Activated T-cell treated with anti-CD3 and anti-CD28 coated beads, Interleukin-2, amount 50 U/mL, for 48 hours (primary cell): ENCODE results near the gene ZNF101.

ENCODE experiments used
- DNase-seq, 2 experiments: peaks; one replicate each; pipeline ENCODE4 v3.0.0-alpha.2; 2020

The ZNF101 gene

GRCh38 chr19:19642506-19643157 is 26.0 kb upstream of the ZNF101 start:
- DNase-seq: peak; percentile 66 to 68

- peak; percentile 89 to 91 for DNase-seq
Observed at GRCh38 chr19:19643158-19644053, 25.2 kb upstream of the ZNF101 start, which contains the start of gene GMIP. TSS of gene GMIP (minus strand) at chr19:19643657. CDS start at chr19:19643529, 128 bp downstream.

GRCh38 chr19:19644054-19644388 is 24.6 kb upstream of the ZNF101 start:
- no peak for DNase-seq

- DNase-seq: no peak
Observed at GRCh38 chr19:19645233-19645870, 23.3 kb upstream of the ZNF101 start.

GRCh38 chr19:19647037-19647835 is 21.4 kb upstream of the ZNF101 start:
- DNase-seq: no peak

GRCh38 chr19:19649155-19649554 is 19.5 kb upstream of the ZNF101 start:
- no peak for DNase-seq

- no peak for DNase-seq
Observed at GRCh38 chr19:19649580-19649995, 19.1 kb upstream of the ZNF101 start.

- DNase-seq: no peak
Observed at GRCh38 chr19:19650331-19650730, 18.3 kb upstream of the ZNF101 start.

GRCh38 chr19:19651076-19651475 is 17.6 kb upstream of the ZNF101 start:
- DNase-seq: no peak

GRCh38 chr19:19652482-19653295 is 15.9 kb upstream of the ZNF101 start:
- no peak for DNase-seq

- no peak for DNase-seq
Observed at GRCh38 chr19:19653597-19654147, 15.0 kb upstream of the ZNF101 start.

GRCh38 chr19:19654441-19654840 is 14.2 kb upstream of the ZNF101 start:
- no peak for DNase-seq

GRCh38 chr19:19655051-19655594 is 13.5 kb upstream of the ZNF101 start:
- no peak for DNase-seq

GRCh38 chr19:19655641-19656343 is 12.8 kb upstream of the ZNF101 start:
- DNase-seq: no peak

GRCh38 chr19:19656451-19657396 is 11.9 kb upstream of the ZNF101 start:
- no peak for DNase-seq

GRCh38 chr19:19657397-19657783 is 11.2 kb upstream of the ZNF101 start:
- DNase-seq: no peak

GRCh38 chr19:19659646-19660245 is 8.9 kb upstream of the ZNF101 start:
- DNase-seq: no peak

GRCh38 chr19:19661141-19661674 is 7.4 kb upstream of the ZNF101 start:
- no peak for DNase-seq
